GM23338 (cell line): ENCODE measurements around the gene SOX2. TPM values are rescaled to one million over a fixed set of nuclear protein-coding genes. Genes with fewer than 3 reads are reported as not detected.
A peak's percentile ranks its signal among the peaks of the same experiment; 100 is the strongest.

Experiments
- ATAC-seq: fragments of 200-7000 bp; cut with Tn5 transposase; 3 replicates; pipeline ENCODE4 v1.9.1; 2020
- DNase-seq: peaks from one replicate; pipeline ENCODE4 v3.0.0-alpha.2; 2015; ENCODE audit warnings: low spot score
- H2AFZ ChIP-seq: fragments of 200-600 bp; sonication (generic); 2 replicates; pipeline ENCODE4 v1.8.0; 2016; ENCODE audit warnings: antibody characterized with exemption, mild to moderate bottlenecking, moderate library complexity
- H3F3A ChIP-seq: fragments of 200-600 bp; sonication (generic); replicated peaks from 2 replicates; pipeline ENCODE4 v1.8.0; 2017; ENCODE audit warnings: antibody characterized with exemption, mixed run types, low read depth
- H3K27ac ChIP-seq: fragments of 200-600 bp; sonication (generic); 2 replicates; pipeline ENCODE4 v1.6.1; 2016; ENCODE audit warnings: low read depth
- H3K27me3 ChIP-seq: fragments of 200-600 bp; sonication (generic); 2 replicates; pipeline ENCODE4 v1.8.0; 2016; ENCODE audit warnings: mild to moderate bottlenecking, mixed run types, moderate library complexity; ENCODE audit not compliant: insufficient read depth
- H3K36me3 ChIP-seq: fragments of 200-600 bp; sonication (generic); 2 replicates; pipeline ENCODE4 v1.8.0; 2016; ENCODE audit warnings: mild to moderate bottlenecking; ENCODE audit not compliant: insufficient read depth
- H3K4me1 ChIP-seq: fragments of 200-600 bp; sonication (generic); 2 replicates; pipeline ENCODE4 v1.8.0; 2016; ENCODE audit warnings: mild to moderate bottlenecking, moderate library complexity; ENCODE audit not compliant: insufficient read depth
- H3K4me2 ChIP-seq: fragments of 200-600 bp; sonication (generic); 2 replicates; pipeline ENCODE4 v1.7.1; 2017; ENCODE audit warnings: mixed run types
- H3K4me3 ChIP-seq: fragments of 200-600 bp; sonication (generic); 2 replicates; pipeline ENCODE4 v1.6.1; 2016; ENCODE audit warnings: mixed run types
- H3K79me2 ChIP-seq: fragments of 200-600 bp; sonication (generic); replicated peaks from 2 replicates; pipeline ENCODE4 v1.8.0; 2017; ENCODE audit warnings: mild to moderate bottlenecking; ENCODE audit not compliant: insufficient read depth
- H3K9me2 ChIP-seq: fragments of 200-600 bp; sonication (generic); 2 replicates; pipeline ENCODE4 v1.8.0; 2017; ENCODE audit not compliant: insufficient read depth
- H4K20me1 ChIP-seq: fragments of 200-600 bp; sonication (generic); replicated peaks from 2 replicates; pipeline ENCODE4 v1.8.0; 2017; ENCODE audit warnings: mild to moderate bottlenecking; ENCODE audit not compliant: insufficient read depth
- H3K27ac Mint-ChIP-seq: 2 replicates; pipeline ENCODE4 v1.8.0; 2020; ENCODE audit warnings: inconsistent platforms, mild to moderate bottlenecking, moderate library complexity, mixed read lengths
- H3K27me3 Mint-ChIP-seq: 3 replicates; pipeline ENCODE4 v1.8.0; 2022; ENCODE audit warnings: low read depth, mild to moderate bottlenecking, moderate library complexity, mixed read lengths, inconsistent platforms; ENCODE audit not compliant: insufficient read depth, poor library complexity
- H3K36me3 Mint-ChIP-seq: 3 replicates; pipeline ENCODE4 v1.8.0; 2021; ENCODE audit warnings: low read depth, mild to moderate bottlenecking, inconsistent platforms, moderate library complexity, mixed read lengths
- H3K4me1 Mint-ChIP-seq: 3 replicates; pipeline ENCODE4 v1.8.0; 2020; ENCODE audit warnings: mild to moderate bottlenecking, inconsistent platforms, mixed read lengths
- H3K4me3 Mint-ChIP-seq: 3 replicates; pipeline ENCODE4 v1.8.0; 2021; ENCODE audit warnings: moderate library complexity, mild to moderate bottlenecking, inconsistent platforms, mixed read lengths
- H3K9me3 Mint-ChIP-seq: 3 replicates; pipeline ENCODE4 v1.8.0; 2020; ENCODE audit warnings: moderate library complexity, mild to moderate bottlenecking, inconsistent platforms, mixed read lengths
- CTCF ChIP-seq, 2 experiments: fragments of 200-600 bp in 1 of 2; sonication (generic) in 1 of 2; conservative IDR thresholded peaks; 2 replicates each; pipeline versions ENCODE4 v1.5.1 to v1.6.1; 2016 to 2017; ENCODE audit warnings: antibody characterized with exemption in 2 of 2, low read depth in 2 of 2, mild to moderate bottlenecking in 2 of 2, moderate library complexity in 1 of 2
- EZH2 ChIP-seq: fragments of 200-600 bp; sonication (generic); IDR thresholded peaks from one replicate; pipeline ENCODE4 v1.8.0; 2017; ENCODE audit warnings: antibody characterized with exemption, mild to moderate bottlenecking, low read depth; ENCODE audit not compliant: unreplicated experiment
- EZH2phosphoT487 ChIP-seq: fragments of 200-600 bp; sonication (generic); IDR thresholded peaks from one replicate; pipeline ENCODE4 v1.8.1; 2018; ENCODE audit warnings: antibody characterized with exemption; ENCODE audit not compliant: unreplicated experiment
- STAT1 ChIP-seq: IDR thresholded peaks from one replicate; pipeline ENCODE4 v1.6.1; 2016; ENCODE audit warnings: antibody characterized with exemption; ENCODE audit not compliant: unreplicated experiment
- ZNF114 ChIP-seq: fragments of 250-450 bp; sonication (Bioruptor Pico); IDR thresholded peaks from 2 replicates; pipeline ENCODE4 v1.5.0; 2020; ENCODE audit warnings: mild to moderate bottlenecking, moderate library complexity
- ZNF462 ChIP-seq: fragments of 250-450 bp; sonication (Bioruptor Pico); IDR thresholded peaks from 2 replicates; pipeline ENCODE4 v1.5.0; 2020; ENCODE audit warnings: mild to moderate bottlenecking, moderate library complexity
- polyA plus RNA-seq: library from polyadenylated mRNA; unstranded; fragments of >200 nt; fragmentation: Nextera tagmentation; extraction: Ambion mirVana; gene quantifications from 2 replicates; pipeline ENCODE4 v1.2.1, GENCODE V29; 2016
- total RNA-seq: library from RNA; depleted of rRNA; stranded (reverse); fragments of >200 nt; shearing (Covaris generic); gene quantifications from 2 replicates; pipeline ENCODE4 v1.2.3, GENCODE V29; 2014

The SOX2 gene
- total and polyA plus RNA-seq, 2 experiments from 2014 or later, result 105 to 228 TPM

DNA sequence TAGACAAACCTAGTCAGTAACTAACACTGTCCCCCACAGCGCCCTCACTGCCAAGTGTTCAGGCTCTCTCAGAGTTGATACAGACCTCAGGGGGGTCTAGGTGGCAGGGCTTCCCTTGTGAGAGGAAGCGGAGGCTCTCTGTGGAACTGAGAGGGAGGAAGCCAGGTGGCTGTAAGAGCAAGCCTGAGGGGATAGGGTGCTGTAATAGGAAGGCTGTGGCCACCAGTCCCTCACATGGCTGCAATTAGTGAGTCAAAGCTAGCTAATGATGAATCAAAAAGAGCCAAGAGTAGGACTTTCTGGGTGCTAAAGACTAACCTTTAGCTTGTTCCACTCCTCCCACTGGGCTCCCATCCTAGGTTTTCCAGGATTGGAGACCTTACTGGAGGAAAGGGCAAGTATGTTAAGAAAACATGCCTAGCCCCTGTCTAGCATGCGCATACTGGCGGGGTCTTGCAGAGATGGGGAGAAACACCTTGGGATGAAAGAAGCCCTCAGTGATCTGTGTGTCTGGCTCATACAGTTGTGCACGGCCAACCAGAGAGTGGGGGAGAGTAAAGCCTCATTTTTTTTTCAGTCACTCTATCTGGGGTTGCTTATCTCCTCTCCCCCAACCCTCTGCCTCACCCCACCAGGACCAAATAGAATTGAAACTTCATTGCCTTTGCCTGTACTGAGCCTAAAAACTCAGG lies 13.3 kb upstream of the SOX2 start:
- Histone ChIP-seq H3K79me2 (no peaks in the 10 kb centered on the region), H3K36me3 (no peaks in the 10 kb centered on the region), H3K4me2 (peak overlapping the region; percentile 76), H3K4me1 (peaks cover 49% of the 10 kb centered on the region), H3K4me3 (no peak overlapping the region), H4K20me1 (no peaks in the 10 kb centered on the region), H3K27me3 (peaks cover 73% of the 10 kb centered on the region), H3K9me2 (no peaks in the 10 kb centered on the region), H2AFZ (no peak overlapping the region), H3K27ac (no peak overlapping the region), H3F3A (no peaks in the 10 kb centered on the region)
- DNase-seq, result peak; percentile 32
- H3K27ac Mint-ChIP-seq, result no peak overlapping the region
- no peak overlapping the region for H3K4me3 Mint-ChIP-seq
- no peak for ATAC-seq
- no peaks in the 10 kb centered on the region for H3K9me3 Mint-ChIP-seq
- no peaks in the 10 kb centered on the region for H3K36me3 Mint-ChIP-seq
- H3K27me3 Mint-ChIP-seq, result peaks cover 64% of the 10 kb centered on the region
- H3K4me1 Mint-ChIP-seq, result peaks cover 61% of the 10 kb centered on the region
- 0 out of 4 replicates have a peak, but pooled peaks of 1 of the 2 experiments have one; percentile 18 for TF ChIP-seq CTCF (conservative IDR thresholded peaks at IDR 0.05; ENCODE audit: low read depth in 2 of 2)
- no peak for TF ChIP-seq ZNF114 (CRISPR knock-in tag)

DNA sequence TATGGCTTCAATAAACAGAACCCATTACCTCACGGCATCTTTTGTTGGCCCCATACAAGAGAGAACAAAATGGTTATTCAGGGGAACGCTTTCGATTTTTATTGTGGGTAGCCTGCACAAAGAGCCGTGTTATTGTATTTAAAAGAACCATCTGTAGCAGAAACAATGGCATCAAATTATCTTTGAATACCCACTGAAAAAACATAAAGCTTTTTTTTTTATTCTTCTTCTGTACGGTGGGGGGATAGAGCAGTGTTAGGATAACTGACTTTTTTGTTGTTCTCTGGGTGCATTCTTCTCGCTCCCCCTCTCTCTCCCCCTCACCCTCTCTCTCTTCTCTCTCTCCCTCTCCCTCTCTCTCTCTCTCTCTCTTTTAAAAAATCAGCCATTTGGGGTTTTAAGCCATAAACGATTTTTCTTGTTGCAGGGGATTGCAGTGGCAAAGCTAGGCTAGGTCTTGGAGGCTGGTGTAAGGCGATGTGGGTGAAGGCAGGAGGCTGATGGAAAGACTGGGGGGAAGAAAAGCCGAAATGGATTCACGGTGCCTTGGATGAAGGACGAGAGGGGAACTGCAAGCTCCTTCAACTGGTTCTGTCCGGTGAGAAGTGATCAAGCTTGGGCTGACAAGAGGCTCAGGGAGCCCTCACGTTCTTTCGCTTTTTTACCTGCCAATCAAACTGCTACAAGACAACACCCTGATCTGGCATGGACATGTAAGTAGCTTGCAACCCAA lies 12.4 kb upstream of the SOX2 start:
- Histone ChIP-seq H4K20me1 (no peaks in the 10 kb centered on the region), H3K79me2 (no peaks in the 10 kb centered on the region), H3K4me3 (peak overlapping the region; percentile 49), H2AFZ (no peak overlapping the region), H3K4me1 (peaks cover 51% of the 10 kb centered on the region), H3K27me3 (peaks cover 78% of the 10 kb centered on the region), H3F3A (no peaks in the 10 kb centered on the region), H3K9me2 (no peaks in the 10 kb centered on the region), H3K4me2 (peak overlapping the region; percentile 76), H3K36me3 (no peaks in the 10 kb centered on the region), H3K27ac (no peak overlapping the region)
- H3K4me1 Mint-ChIP-seq, result peaks cover 66% of the 10 kb centered on the region
- ATAC-seq, result peak; percentile 17
- DNase-seq, result peak; percentile 77
- H3K27me3 Mint-ChIP-seq, result peaks cover 72% of the 10 kb centered on the region
- H3K36me3 Mint-ChIP-seq, result no peaks in the 10 kb centered on the region
- no peaks in the 10 kb centered on the region for H3K9me3 Mint-ChIP-seq
- H3K27ac Mint-ChIP-seq, result peak overlapping the region; percentile 18; the same call in 1 of the 2 replicates
- peak overlapping the region; percentile 33 for H3K4me3 Mint-ChIP-seq
- TF ChIP-seq EZH2phosphoT487 (no peak), EZH2 (no peak), CTCF (conservative IDR thresholded peaks at IDR 0.05; ENCODE audit: low read depth in 2 of 2) (no peak), ZNF462 (CRISPR knock-in tag) (no peak), STAT1 (no peak)
